HL-60 (cell line): ENCODE results near the gene PFDN2.
A peak's percentile ranks its signal among the peaks of the same experiment; 100 is the strongest.
"Not testable (repeated sequence)": the region's sequence is repeated elsewhere in the genome, so short reads cannot be mapped to it uniquely, and the experiment has no call there.

ENCODE experiments used
- DNase-seq, 2 experiments: peaks; one replicate each; pipeline ENCODE4 v3.0.0-alpha.2; 2010 to 2020; ENCODE audit warnings: low read depth in 1 of 2, low spot score in 1 of 2
- H3K27ac ChIP-seq: fragments of 250-450 bp; sonication (Bioruptor Pico); replicated peaks from 2 replicates; pipeline ENCODE4 v1.5.1; 2020; ENCODE audit warnings: mild to moderate bottlenecking, moderate library complexity
- H3K27me3 ChIP-seq: fragments of 250-450 bp; sonication (Bioruptor Pico); 2 replicates; pipeline ENCODE4 v1.5.1; 2021; ENCODE audit warnings: mild to moderate bottlenecking, moderate library complexity; ENCODE audit not compliant: insufficient read depth, poor library complexity, severe bottlenecking
- H3K4me3 ChIP-seq: replicated peaks from 2 replicates; pipeline ENCODE4 v1.5.1; 2011; ENCODE audit warnings: mild to moderate bottlenecking, control low read depth, low read length; ENCODE audit not compliant: insufficient read depth
- GABPA ChIP-seq: IDR thresholded peaks from 2 replicates; pipeline ENCODE4 v1.6.1; 2012; ENCODE audit warnings: low read depth
- POLR2AphosphoS5 ChIP-seq: IDR thresholded peaks from 2 replicates; pipeline ENCODE4 v1.6.1; 2012; ENCODE audit warnings: low read depth
- SPI1 ChIP-seq: IDR thresholded peaks from 2 replicates; pipeline ENCODE4 v1.6.1; 2012; ENCODE audit warnings: low read depth, mild to moderate bottlenecking, borderline replicate concordance
- TF ChIP-seq, protein P1 (sequence below): IDR thresholded peaks from 2 replicates; pipeline ENCODE4 v1.6.1; 2012; ENCODE audit warnings: low read depth; ENCODE audit not compliant: insufficient replicate concordance
- TF ChIP-seq, protein P2 (sequence below): IDR thresholded peaks from one replicate; pipeline ENCODE4 v1.5.1; 2011; ENCODE audit warnings: low read length, control low read depth, inconsistent platforms; ENCODE audit not compliant: insufficient read depth

Gene PFDN2

DNA sequence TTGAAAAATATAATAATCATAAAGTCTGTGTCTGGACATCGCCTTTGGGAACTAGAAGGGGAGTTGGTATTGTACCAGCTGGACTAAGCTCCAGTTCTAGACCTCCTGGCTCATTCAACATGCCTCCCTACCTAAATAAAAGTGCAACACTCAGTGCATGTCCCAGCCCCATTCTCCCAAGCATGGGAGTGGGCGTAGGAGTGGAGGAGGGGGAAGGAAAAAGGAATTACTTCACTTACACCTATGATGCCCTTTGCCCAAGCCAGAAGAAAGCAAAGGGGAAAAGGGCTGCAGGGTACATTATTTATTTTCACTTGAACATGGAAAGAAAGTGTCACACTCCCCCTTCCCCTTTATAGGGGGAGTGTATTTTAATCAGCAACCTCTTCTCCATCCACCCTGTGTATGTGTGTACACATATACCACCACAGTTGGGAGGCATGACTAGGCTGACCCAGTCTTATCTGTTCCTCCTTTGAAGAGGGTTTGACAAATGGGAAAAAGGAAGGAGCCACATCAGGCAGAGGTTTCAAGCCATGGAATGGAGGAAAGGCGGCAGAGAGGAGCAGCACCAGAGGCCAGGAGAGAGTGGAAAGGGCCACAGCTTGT, 3.3 kb upstream of the PFDN2 start:
- no peaks in the 10 kb centered on the region for H3K27me3 ChIP-seq
- peak overlapping the region; percentile 58 for H3K27ac ChIP-seq
- no peak overlapping the region for H3K4me3 ChIP-seq
- TF ChIP-seq SPI1 = no peak
- TF ChIP-seq, protein P1, sequence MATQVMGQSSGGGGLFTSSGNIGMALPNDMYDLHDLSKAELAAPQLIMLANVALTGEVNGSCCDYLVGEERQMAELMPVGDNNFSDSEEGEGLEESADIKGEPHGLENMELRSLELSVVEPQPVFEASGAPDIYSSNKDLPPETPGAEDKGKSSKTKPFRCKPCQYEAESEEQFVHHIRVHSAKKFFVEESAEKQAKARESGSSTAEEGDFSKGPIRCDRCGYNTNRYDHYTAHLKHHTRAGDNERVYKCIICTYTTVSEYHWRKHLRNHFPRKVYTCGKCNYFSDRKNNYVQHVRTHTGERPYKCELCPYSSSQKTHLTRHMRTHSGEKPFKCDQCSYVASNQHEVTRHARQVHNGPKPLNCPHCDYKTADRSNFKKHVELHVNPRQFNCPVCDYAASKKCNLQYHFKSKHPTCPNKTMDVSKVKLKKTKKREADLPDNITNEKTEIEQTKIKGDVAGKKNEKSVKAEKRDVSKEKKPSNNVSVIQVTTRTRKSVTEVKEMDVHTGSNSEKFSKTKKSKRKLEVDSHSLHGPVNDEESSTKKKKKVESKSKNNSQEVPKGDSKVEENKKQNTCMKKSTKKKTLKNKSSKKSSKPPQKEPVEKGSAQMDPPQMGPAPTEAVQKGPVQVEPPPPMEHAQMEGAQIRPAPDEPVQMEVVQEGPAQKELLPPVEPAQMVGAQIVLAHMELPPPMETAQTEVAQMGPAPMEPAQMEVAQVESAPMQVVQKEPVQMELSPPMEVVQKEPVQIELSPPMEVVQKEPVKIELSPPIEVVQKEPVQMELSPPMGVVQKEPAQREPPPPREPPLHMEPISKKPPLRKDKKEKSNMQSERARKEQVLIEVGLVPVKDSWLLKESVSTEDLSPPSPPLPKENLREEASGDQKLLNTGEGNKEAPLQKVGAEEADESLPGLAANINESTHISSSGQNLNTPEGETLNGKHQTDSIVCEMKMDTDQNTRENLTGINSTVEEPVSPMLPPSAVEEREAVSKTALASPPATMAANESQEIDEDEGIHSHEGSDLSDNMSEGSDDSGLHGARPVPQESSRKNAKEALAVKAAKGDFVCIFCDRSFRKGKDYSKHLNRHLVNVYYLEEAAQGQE = no peak
- DNase-seq = peak in 1 of 2 experiments; percentile 42

DNA sequence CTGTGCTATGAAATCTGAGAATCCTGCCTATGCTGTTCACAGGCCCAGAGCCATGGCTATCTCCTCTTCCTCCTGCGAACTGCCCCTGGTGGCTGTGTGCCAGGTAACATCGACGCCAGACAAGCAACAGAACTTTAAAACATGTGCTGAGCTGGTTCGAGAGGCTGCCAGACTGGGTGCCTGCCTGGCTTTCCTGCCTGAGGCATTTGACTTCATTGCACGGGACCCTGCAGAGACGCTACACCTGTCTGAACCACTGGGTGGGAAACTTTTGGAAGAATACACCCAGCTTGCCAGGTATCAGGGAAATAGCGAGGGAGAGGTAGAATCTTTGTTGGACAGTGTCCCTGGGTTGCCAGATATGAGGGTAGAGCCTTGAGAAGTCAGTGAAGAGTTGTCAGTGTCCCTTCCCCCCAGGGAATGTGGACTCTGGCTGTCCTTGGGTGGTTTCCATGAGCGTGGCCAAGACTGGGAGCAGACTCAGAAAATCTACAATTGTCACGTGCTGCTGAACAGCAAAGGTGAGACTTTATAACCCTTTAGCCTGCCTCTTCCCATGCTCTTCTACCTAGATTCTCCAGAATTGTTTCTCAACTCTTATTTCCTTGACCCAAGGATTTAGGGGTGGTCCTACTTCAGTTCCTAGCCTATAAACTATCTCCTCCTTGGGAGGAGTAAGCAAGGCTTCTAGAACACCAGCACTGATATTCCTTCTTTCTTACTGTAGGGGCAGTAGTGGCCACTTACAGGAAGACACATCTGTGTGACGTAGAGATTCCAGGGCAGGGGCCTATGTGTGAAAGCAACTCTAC, 1.5 kb upstream of the PFDN2 start:
- DNase-seq = peak; percentile 53 to 65
- TF ChIP-seq, protein P2, sequence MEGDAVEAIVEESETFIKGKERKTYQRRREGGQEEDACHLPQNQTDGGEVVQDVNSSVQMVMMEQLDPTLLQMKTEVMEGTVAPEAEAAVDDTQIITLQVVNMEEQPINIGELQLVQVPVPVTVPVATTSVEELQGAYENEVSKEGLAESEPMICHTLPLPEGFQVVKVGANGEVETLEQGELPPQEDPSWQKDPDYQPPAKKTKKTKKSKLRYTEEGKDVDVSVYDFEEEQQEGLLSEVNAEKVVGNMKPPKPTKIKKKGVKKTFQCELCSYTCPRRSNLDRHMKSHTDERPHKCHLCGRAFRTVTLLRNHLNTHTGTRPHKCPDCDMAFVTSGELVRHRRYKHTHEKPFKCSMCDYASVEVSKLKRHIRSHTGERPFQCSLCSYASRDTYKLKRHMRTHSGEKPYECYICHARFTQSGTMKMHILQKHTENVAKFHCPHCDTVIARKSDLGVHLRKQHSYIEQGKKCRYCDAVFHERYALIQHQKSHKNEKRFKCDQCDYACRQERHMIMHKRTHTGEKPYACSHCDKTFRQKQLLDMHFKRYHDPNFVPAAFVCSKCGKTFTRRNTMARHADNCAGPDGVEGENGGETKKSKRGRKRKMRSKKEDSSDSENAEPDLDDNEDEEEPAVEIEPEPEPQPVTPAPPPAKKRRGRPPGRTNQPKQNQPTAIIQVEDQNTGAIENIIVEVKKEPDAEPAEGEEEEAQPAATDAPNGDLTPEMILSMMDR = peak; percentile 17
- no peak for TF ChIP-seq GABPA
- Histone ChIP-seq H3K27ac (no peak overlapping the region), H3K4me3 (no peak overlapping the region), H3K27me3 (no peaks in the 10 kb centered on the region)

DNA sequence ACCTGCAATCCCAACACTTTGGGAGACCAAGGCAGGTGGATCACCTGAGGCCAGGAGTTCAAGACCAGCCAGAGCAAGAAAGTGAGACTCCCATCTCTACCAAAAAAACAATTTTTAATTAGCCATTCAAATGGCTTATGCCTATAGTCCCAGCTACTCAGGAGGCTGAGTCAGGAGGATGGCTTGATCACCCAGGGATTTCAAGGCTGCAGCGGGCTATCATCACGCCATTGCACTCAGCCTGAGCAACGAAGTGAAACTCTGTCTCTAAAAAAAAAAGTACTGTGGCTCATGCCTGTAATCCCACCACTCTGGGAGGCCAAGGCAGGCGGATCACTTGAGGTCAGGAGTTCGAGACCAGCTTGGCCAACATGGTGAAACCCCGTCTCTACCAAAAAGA, 1.9 kb downstream of the PFDN2 start:
- not testable (repeated sequence) for H3K4me3 ChIP-seq, H3K27me3 ChIP-seq, DNase-seq
- peak overlapping the region; percentile 84; the same call in 1 of the 2 replicates for H3K27ac ChIP-seq

DNA sequence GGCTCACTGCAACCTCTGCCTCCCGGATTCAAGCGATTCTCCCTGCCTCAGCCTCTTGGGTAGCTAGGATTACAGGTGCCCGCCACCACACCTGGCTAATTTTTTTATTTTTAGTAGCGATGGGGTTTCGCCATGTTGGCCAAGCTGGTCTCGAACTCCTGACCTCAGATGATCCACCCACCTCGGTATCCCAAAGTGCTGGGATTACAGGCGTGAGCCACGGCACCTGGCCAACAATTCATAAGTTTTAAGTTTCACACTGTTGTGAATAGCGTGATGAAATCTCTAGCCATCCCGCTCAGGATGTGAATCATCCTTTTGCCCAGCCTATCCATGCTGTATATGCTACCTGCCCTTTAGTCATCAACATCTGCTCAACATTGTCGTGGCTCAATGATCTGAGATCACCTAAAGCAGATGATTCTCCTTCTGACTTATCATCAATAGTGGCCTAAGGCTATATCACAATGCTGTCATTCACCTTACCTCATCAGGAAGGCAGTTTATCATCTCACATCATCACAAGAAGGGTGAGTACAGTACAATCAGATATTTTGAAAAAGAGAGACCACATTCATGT, 2.6 kb downstream of the PFDN2 start:
- H3K27me3 ChIP-seq = no peaks in the 10 kb centered on the region
- no peak overlapping the region; the same call in 1 of the 2 replicates for H3K27ac ChIP-seq
- no peak overlapping the region for H3K4me3 ChIP-seq
- no peak for TF ChIP-seq SPI1
- no peak for TF ChIP-seq POLR2AphosphoS5
- TF ChIP-seq, protein P2 = no peak
- no peak for TF ChIP-seq GABPA
- TF ChIP-seq, protein P1 = no peak
- peak; percentile 49 to 72 for DNase-seq
